ENCODE data around the gene ENAH. TPM values are rescaled to one million over a fixed set of nuclear protein-coding genes. Genes with fewer than 3 reads are reported as not detected.

The ENAH gene
- total RNA-seq, 1 donor from 2014 or later = 258 TPM

- DNase-seq (ENCODE audit: low spot score) = no peak
Measured at GRCh38 chr1:225559902-225560301, 93.0 kb downstream of the ENAH start.

GRCh38 chr1:225559326-225559725, 93.6 kb downstream of the ENAH start:
- no peak for DNase-seq (ENCODE audit: low spot score)

GRCh38 chr1:225556694-225557093, 96.2 kb downstream of the ENAH start:
- DNase-seq (ENCODE audit: low spot score) = no peak

GRCh38 chr1:225555821-225556220, 97.1 kb downstream of the ENAH start:
- DNase-seq (ENCODE audit: low spot score) = no peak

GRCh38 chr1:225554216-225554812, 98.6 kb downstream of the ENAH start:
- DNase-seq (ENCODE audit: low spot score) = no peak

- no peak for DNase-seq (ENCODE audit: low spot score)
Measured at GRCh38 chr1:225549821-225550220, 103.1 kb downstream of the ENAH start.

- DNase-seq (ENCODE audit: low spot score) = no peak
Measured at GRCh38 chr1:225548140-225548857, 104.6 kb downstream of the ENAH start.

- DNase-seq (ENCODE audit: low spot score) = no peak
Measured at GRCh38 chr1:225545649-225546048, 107.3 kb downstream of the ENAH start.

- DNase-seq (ENCODE audit: low spot score) = no peak
Measured at GRCh38 chr1:225544924-225545323, 108.0 kb downstream of the ENAH start.

GRCh38 chr1:225544263-225544662, 108.7 kb downstream of the ENAH start:
- DNase-seq (ENCODE audit: low spot score) = no peak

GRCh38 chr1:225543350-225543749, 109.6 kb downstream of the ENAH start:
- no peak for DNase-seq (ENCODE audit: low spot score)

- DNase-seq (ENCODE audit: low spot score) = no peak
Measured at GRCh38 chr1:225541383-225541782, 111.5 kb downstream of the ENAH start.

- no peak for DNase-seq (ENCODE audit: low spot score)
Measured at GRCh38 chr1:225539575-225539974, 113.3 kb downstream of the ENAH start.

GRCh38 chr1:225539069-225539468, 113.9 kb downstream of the ENAH start:
- DNase-seq (ENCODE audit: low spot score) = no peak

- no peak for DNase-seq (ENCODE audit: low spot score)
Measured at GRCh38 chr1:225537554-225538251, 115.2 kb downstream of the ENAH start.

- no peak for DNase-seq (ENCODE audit: low spot score)
Measured at GRCh38 chr1:225535280-225535679, 117.6 kb downstream of the ENAH start.

GRCh38 chr1:225534772-225535171, 118.2 kb downstream of the ENAH start:
- DNase-seq (ENCODE audit: low spot score) = no peak

- DNase-seq (ENCODE audit: low spot score) = no peak
Measured at GRCh38 chr1:225534135-225534534, 118.8 kb downstream of the ENAH start.

- DNase-seq (ENCODE audit: low spot score) = no peak
Measured at GRCh38 chr1:225533238-225533637, 119.7 kb downstream of the ENAH start.

- DNase-seq (ENCODE audit: low spot score) = no peak
Measured at GRCh38 chr1:225532240-225532944, 120.5 kb downstream of the ENAH start.

GRCh38 chr1:225529726-225530125, 123.2 kb downstream of the ENAH start:
- no peak for DNase-seq (ENCODE audit: low spot score)

GRCh38 chr1:225527575-225527974, 125.3 kb downstream of the ENAH start:
- DNase-seq (ENCODE audit: low spot score) = no peak

Data from mucosa of gallbladder (tissue), 1 donor.